Stimulated activated naive B cell treated with anti-CD40 and anti-IgM and Interleukin-4, amounts not matched to agents 10 μg/mL and 1 μg/mL and 100 μg/mL, for 72 hours (primary cell): ENCODE data around the gene KTI12.
"Not testable (repeated sequence)": the region's sequence is repeated elsewhere in the genome, so short reads cannot be mapped to it uniquely, and the experiment has no call there.

ENCODE experiments used
- ATAC-seq, 2 donors: fragments of 150-1000 bp; cut with Tn5 transposase; replicated peaks; 2 replicates each; pipeline ENCODE4 v1.10.0; 2021; ENCODE audit warnings: moderate library complexity in 1 of 2
- DNase-seq: peaks from one replicate; pipeline ENCODE4 v3.0.0; 2021
- H3K27ac Mint-ChIP-seq: one replicate; pipeline ENCODE4 v1.8.0; 2022; ENCODE audit warnings: mild to moderate bottlenecking, mixed read lengths
- H3K27me3 Mint-ChIP-seq, 2 donors: one replicate each; pipeline ENCODE4 v1.8.0; 2022; ENCODE audit warnings: mixed read lengths in 2 of 2
- H3K36me3 Mint-ChIP-seq, 2 donors: one replicate each; pipeline ENCODE4 v1.8.0; 2022; ENCODE audit warnings: mixed read lengths in 2 of 2, mild to moderate bottlenecking in 1 of 2
- H3K4me1 Mint-ChIP-seq, 2 donors: one replicate each; pipeline ENCODE4 v1.8.0; 2022; ENCODE audit warnings: mixed read lengths in 2 of 2, mild to moderate bottlenecking in 1 of 2
- H3K4me3 Mint-ChIP-seq, 2 donors: one replicate each; pipeline ENCODE4 v1.8.0; 2022; ENCODE audit warnings: mild to moderate bottlenecking in 2 of 2, mixed read lengths in 2 of 2, moderate library complexity in 1 of 2
- H3K9me3 Mint-ChIP-seq, 2 donors: one replicate each; pipeline ENCODE4 v1.8.0; 2022; ENCODE audit warnings: mixed read lengths in 2 of 2, mild to moderate bottlenecking in 1 of 2

KTI12 gene

GRCh38 chr1:52055066-52055865 is 21.7 kb upstream of the KTI12 start, which contains the start of gene TXNDC12:
Gene TXNDC12 (minus strand): TSS chr1:52055191. CDS start chr1:52055096, 95 bp downstream.
- peak; percentile 67 for DNase-seq
- Mint-ChIP-seq H3K27ac (peak within 1 kb of the TSS; percentile 97), H3K4me1 (peaks cover 28 to 47% of the 10 kb centered on the region in 2 donors), H3K27me3 (no peaks in the 10 kb centered on the region), H3K4me3 (peak within 1 kb of the TSS; percentile 83 to 98), H3K9me3 (no peaks in the 10 kb centered on the region), H3K36me3 (peaks cover 0 to 22% of the 10 kb centered on the region in 2 donors)
- peak; percentile 62 to 67 for ATAC-seq

GRCh38 chr1:52054496-52055065 is 21.0 kb upstream of the KTI12 start:
- no peaks in the 10 kb centered on the region for H3K9me3 Mint-ChIP-seq
- ATAC-seq, result no peak
- peaks cover 0 to 22% of the 10 kb centered on the region in 2 donors for H3K36me3 Mint-ChIP-seq
- H3K4me1 Mint-ChIP-seq, result peaks cover 28 to 47% of the 10 kb centered on the region in 2 donors
- no peaks in the 10 kb centered on the region for H3K27me3 Mint-ChIP-seq
- peak overlapping the region; percentile 83 to 98 for H3K4me3 Mint-ChIP-seq
- DNase-seq, result no peak
- peak overlapping the region; percentile 97 for H3K27ac Mint-ChIP-seq

- ATAC-seq (no peak), DNase-seq (no peak)
- Mint-ChIP-seq H3K27me3 (no peaks in the 10 kb centered on the region), H3K27ac (no peak overlapping the region), H3K9me3 (no peaks in the 10 kb centered on the region), H3K4me1 (peaks cover 25 to 42% of the 10 kb centered on the region in 2 donors), H3K4me3 (peak overlapping the region; percentile 83 to 98), H3K36me3 (peaks cover 0 to 19% of the 10 kb centered on the region in 2 donors)
These were observed 20.3 kb upstream of the KTI12 start for GRCh38 chr1:52053862-52054261.

GRCh38 chr1:52049337-52049736 is 15.7 kb upstream of the KTI12 start:
- not testable (repeated sequence) for H3K27me3 Mint-ChIP-seq, H3K27ac Mint-ChIP-seq, H3K4me3 Mint-ChIP-seq, H3K9me3 Mint-ChIP-seq, ATAC-seq, DNase-seq
- Mint-ChIP-seq H3K4me1 (peaks cover 18 to 20% of the 10 kb centered on the region in 2 donors), H3K36me3 (peaks cover 17 to 41% of the 10 kb centered on the region in 2 donors)

GRCh38 chr1:52045666-52046195 is 12.1 kb upstream of the KTI12 start:
- not testable (repeated sequence) for H3K27me3 Mint-ChIP-seq, H3K4me3 Mint-ChIP-seq, H3K9me3 Mint-ChIP-seq, H3K27ac Mint-ChIP-seq, ATAC-seq, DNase-seq
- peaks cover 22 to 38% of the 10 kb centered on the region in 2 donors for H3K36me3 Mint-ChIP-seq
- peaks cover 0 to 12% of the 10 kb centered on the region in 2 donors for H3K4me1 Mint-ChIP-seq

- no peak for DNase-seq
- Mint-ChIP-seq H3K4me1 (peaks cover 0 to 12% of the 10 kb centered on the region in 2 donors), H3K27me3 (no peaks in the 10 kb centered on the region), H3K9me3 (no peaks in the 10 kb centered on the region), H3K4me3 (no peak overlapping the region), H3K36me3 (peaks cover 22 to 38% of the 10 kb centered on the region in 2 donors), H3K27ac (no peak overlapping the region)
- no peak for ATAC-seq
These were observed 11.6 kb upstream of the KTI12 start for GRCh38 chr1:52045236-52045635.

- no peak for ATAC-seq
- peaks cover 0 to 7% of the 10 kb centered on the region in 2 donors for H3K4me1 Mint-ChIP-seq
- no peaks in the 10 kb centered on the region for H3K9me3 Mint-ChIP-seq
- no peaks in the 10 kb centered on the region for H3K27me3 Mint-ChIP-seq
- H3K4me3 Mint-ChIP-seq, result no peak overlapping the region
- H3K36me3 Mint-ChIP-seq, result peaks cover 35 to 44% of the 10 kb centered on the region in 2 donors
- H3K27ac Mint-ChIP-seq, result no peak overlapping the region
- DNase-seq, result no peak
These were observed 8.1 kb upstream of the KTI12 start for GRCh38 chr1:52041551-52042185.

- no peak overlapping the region for H3K4me3 Mint-ChIP-seq
- DNase-seq (no peak), ATAC-seq (no peak)
- no peaks in the 10 kb centered on the region for H3K9me3 Mint-ChIP-seq
- no peak overlapping the region for H3K27ac Mint-ChIP-seq
- H3K27me3 Mint-ChIP-seq, result no peaks in the 10 kb centered on the region
- H3K36me3 Mint-ChIP-seq, result peaks cover 23 to 28% of the 10 kb centered on the region in 2 donors
- H3K4me1 Mint-ChIP-seq, result peaks cover 0 to 6% of the 10 kb centered on the region in 2 donors
These were observed 4.3 kb upstream of the KTI12 start for GRCh38 chr1:52037909-52038308.

- H3K36me3 Mint-ChIP-seq, result peaks cover 28 to 31% of the 10 kb centered on the region in 2 donors
- peaks cover 0 to 8% of the 10 kb centered on the region in 2 donors for H3K4me1 Mint-ChIP-seq
- H3K27ac Mint-ChIP-seq, result no peak overlapping the region
- H3K4me3 Mint-ChIP-seq, result no peak overlapping the region
- no peak for ATAC-seq
- H3K27me3 Mint-ChIP-seq, result no peaks in the 10 kb centered on the region
- no peaks in the 10 kb centered on the region for H3K9me3 Mint-ChIP-seq
- no peak for DNase-seq
These were observed 3.8 kb upstream of the KTI12 start for GRCh38 chr1:52037402-52037814.

GRCh38 chr1:52034050-52034384 is 407 bp upstream of the KTI12 start:
- Mint-ChIP-seq H3K4me1 (peaks cover 16 to 35% of the 10 kb centered on the region in 2 donors), H3K4me3 (peak overlapping the region; percentile 93 to 95), H3K27me3 (no peaks in the 10 kb centered on the region), H3K9me3 (no peaks in the 10 kb centered on the region), H3K36me3 (peaks cover 26 to 45% of the 10 kb centered on the region in 2 donors), H3K27ac (peak overlapping the region; percentile 99)
- ATAC-seq (no peak), DNase-seq (no peak)

GRCh38 chr1:52032785-52033131 is 852 bp downstream of the KTI12 start:
- Mint-ChIP-seq H3K4me1 (peaks cover 16 to 35% of the 10 kb centered on the region in 2 donors), H3K9me3 (no peaks in the 10 kb centered on the region), H3K27ac (peak overlapping the region; percentile 99), H3K4me3 (peak overlapping the region; percentile 93 to 95), H3K36me3 (peaks cover 18 to 40% of the 10 kb centered on the region in 2 donors), H3K27me3 (no peaks in the 10 kb centered on the region)
- DNase-seq (peak; percentile 15), ATAC-seq (peak; percentile 39)

GRCh38 chr1:52032124-52032784 is 1.4 kb downstream of the KTI12 start:
- H3K36me3 Mint-ChIP-seq, result peaks cover 18 to 41% of the 10 kb centered on the region in 2 donors
- no peaks in the 10 kb centered on the region for H3K9me3 Mint-ChIP-seq
- peak overlapping the region; percentile 93 to 95 for H3K4me3 Mint-ChIP-seq
- H3K27ac Mint-ChIP-seq, result peak overlapping the region; percentile 99
- DNase-seq (no peak), ATAC-seq (peak in 1 of 2 donors; percentile 7)
- H3K4me1 Mint-ChIP-seq, result peaks cover 16 to 35% of the 10 kb centered on the region in 2 donors
- H3K27me3 Mint-ChIP-seq, result no peaks in the 10 kb centered on the region

GRCh38 chr1:52028839-52029238 is 4.8 kb downstream of the KTI12 start:
- not testable (repeated sequence) for H3K4me3 Mint-ChIP-seq, H3K27ac Mint-ChIP-seq, DNase-seq, ATAC-seq, H3K27me3 Mint-ChIP-seq, H3K9me3 Mint-ChIP-seq
- peaks cover 28 to 50% of the 10 kb centered on the region in 2 donors for H3K36me3 Mint-ChIP-seq
- peaks cover 16 to 31% of the 10 kb centered on the region in 2 donors for H3K4me1 Mint-ChIP-seq

- no peak for DNase-seq
- no peak overlapping the region for H3K4me3 Mint-ChIP-seq
- H3K27me3 Mint-ChIP-seq, result no peaks in the 10 kb centered on the region
- H3K36me3 Mint-ChIP-seq, result peaks cover 31 to 50% of the 10 kb centered on the region in 2 donors
- peaks cover 16 to 29% of the 10 kb centered on the region in 2 donors for H3K4me1 Mint-ChIP-seq
- no peaks in the 10 kb centered on the region for H3K9me3 Mint-ChIP-seq
- H3K27ac Mint-ChIP-seq, result no peak overlapping the region
- no peak for ATAC-seq
These were observed 5.3 kb downstream of the KTI12 start for GRCh38 chr1:52028328-52028727.
